Activated CD8-positive, alpha-beta T cell treated with anti-CD3 and anti-CD28 coated beads for 36 hours (primary cell): ENCODE data around the gene STAP2. TPM values are rescaled to one million over a fixed set of nuclear protein-coding genes. Genes with fewer than 3 reads are reported as not detected.
"Not testable (repeated sequence)": the region's sequence is repeated elsewhere in the genome, so short reads cannot be mapped to it uniquely, and the experiment has no call there.

ENCODE experiments used
- ATAC-seq: fragments of 200-7000 bp; cut with Tn5 transposase; one replicate; pipeline ENCODE4 v1.10.0; 2021; ENCODE audit warnings: mild to moderate bottlenecking, moderate library complexity
- CTCF ChIA-PET: fragments of 350-600 bp; sonication (Branson Sonifier 250); formaldehyde crosslinking; loops from one replicate; lab custom pipeline; 2021; ENCODE audit warnings: antibody characterized with exemption; lab: Charles Lee
- POLR2A ChIA-PET: fragments of 350-600 bp; sonication (Branson Sonifier 250); formaldehyde crosslinking; loops from one replicate; lab custom pipeline; 2021; ENCODE audit warnings: antibody characterized with exemption; lab: Charles Lee
- DNase-seq: peaks from one replicate; pipeline ENCODE4 v3.0.0-alpha.2; 2020
- H3K27ac Mint-ChIP-seq: one replicate; pipeline ENCODE4 v1.8.0; 2021; ENCODE audit warnings: mild to moderate bottlenecking, mixed read lengths
- H3K27me3 Mint-ChIP-seq: one replicate; pipeline ENCODE4 v1.8.0; 2021; ENCODE audit warnings: mixed read lengths
- H3K36me3 Mint-ChIP-seq: one replicate; pipeline ENCODE4 v1.8.0; 2021; ENCODE audit warnings: low read depth, mixed read lengths
- H3K4me1 Mint-ChIP-seq: one replicate; pipeline ENCODE4 v1.8.0; 2021; ENCODE audit warnings: low read depth, mixed read lengths
- H3K4me3 Mint-ChIP-seq: one replicate; pipeline ENCODE4 v1.8.0; 2021; ENCODE audit warnings: mild to moderate bottlenecking, moderate library complexity, mixed read lengths
- H3K9me3 Mint-ChIP-seq: one replicate; pipeline ENCODE4 v1.8.0; 2021; ENCODE audit warnings: mixed read lengths
- CTCF ChIP-seq: fragments of 200-600 bp; IDR thresholded peaks from one replicate; pipeline ENCODE4 v1.8.0; 2022; ENCODE audit warnings: antibody characterized with exemption, mild to moderate bottlenecking
- intact Hi-C: fragments of 100-400 bp; cut with micrococcal nuclease; formaldehyde crosslinking; loops from one replicate; pipeline ENCODE4 v1.10.0; 2022
- total RNA-seq, 2 experiments: library from RNA; stranded (reverse); gene quantifications; one replicate each; pipeline ENCODE4 v1.2.3, GENCODE V29; 2021

Gene STAP2
- total RNA-seq, 2 experiments from 2014 or later, result 9.6 to 14.6 TPM

GRCh38 chr19:4294389-4294788, 44.2 kb downstream of the STAP2 start:
- Mint-ChIP-seq H3K36me3 (no peaks in the 10 kb centered on the region), H3K9me3 (no peaks in the 10 kb centered on the region), H3K4me3 (no peak overlapping the region), H3K27me3 (no peaks in the 10 kb centered on the region), H3K4me1 (peaks cover 13% of the 10 kb centered on the region), H3K27ac (no peak overlapping the region)
- CTCF ChIA-PET, result interaction anchor here (1.2 kb wide), 1 partner anchor 126 kb away, joined by 3 read pairs; no protein-coding TSS in a partner anchor
- intact Hi-C loops, result no loop called here
- POLR2A ChIA-PET, result interaction anchor here (1.3 kb wide), 1 partner anchor 18 kb away, joined by 4 read pairs; no protein-coding TSS in a partner anchor
- TF ChIP-seq CTCF, result no peak
- DNase-seq (no peak), ATAC-seq (no peak)

- no peak for TF ChIP-seq CTCF
- no peaks in the 10 kb centered on the region for H3K36me3 Mint-ChIP-seq
- ATAC-seq, result no peak
- intact Hi-C loops, result no loop called here
- H3K27ac Mint-ChIP-seq, result no peak overlapping the region
- DNase-seq, result no peak
- H3K4me1 Mint-ChIP-seq, result peaks cover 3% of the 10 kb centered on the region
- no peak overlapping the region for H3K4me3 Mint-ChIP-seq
- ChIA-PET CTCF (no interaction called here), POLR2A (interaction anchor here (1.1 kb wide), 1 partner anchor 25 kb away, joined by 4 read pairs; no protein-coding TSS in a partner anchor)
- no peaks in the 10 kb centered on the region for H3K9me3 Mint-ChIP-seq
- no peaks in the 10 kb centered on the region for H3K27me3 Mint-ChIP-seq
Observed at GRCh38 chr19:4292515-4292914, 46.1 kb downstream of the STAP2 start.

- CTCF ChIA-PET, result no interaction called here
- intact Hi-C loops, result no loop called here
- TF ChIP-seq CTCF, result no peak
- DNase-seq (no peak), ATAC-seq (no peak)
- Mint-ChIP-seq H3K4me3 (no peak overlapping the region), H3K27me3 (no peaks in the 10 kb centered on the region), H3K36me3 (no peaks in the 10 kb centered on the region), H3K27ac (no peak overlapping the region), H3K9me3 (no peaks in the 10 kb centered on the region), H3K4me1 (peaks cover 3% of the 10 kb centered on the region)
- POLR2A ChIA-PET, result interaction anchor here (1.1 kb wide), 1 partner anchor 24 kb away, joined by 4 read pairs; no protein-coding TSS in a partner anchor
Observed at GRCh38 chr19:4291184-4291732, 47.4 kb downstream of the STAP2 start.

- TF ChIP-seq CTCF, result no peak
- no peak overlapping the region for H3K4me3 Mint-ChIP-seq
- ATAC-seq (no peak), DNase-seq (no peak)
- ChIA-PET POLR2A (interaction anchor here (0.7 kb wide), 1 partner anchor 45 kb away, joined by 3 read pairs; no protein-coding TSS in a partner anchor), CTCF (no interaction called here)
- H3K36me3 Mint-ChIP-seq, result no peaks in the 10 kb centered on the region
- H3K4me1 Mint-ChIP-seq, result no peaks in the 10 kb centered on the region
- no peaks in the 10 kb centered on the region for H3K9me3 Mint-ChIP-seq
- H3K27me3 Mint-ChIP-seq, result no peaks in the 10 kb centered on the region
- H3K27ac Mint-ChIP-seq, result no peak overlapping the region
- intact Hi-C loops, result no loop called here
Observed at GRCh38 chr19:4288091-4288777, 50.4 kb downstream of the STAP2 start.

- H3K36me3 Mint-ChIP-seq, H3K27ac Mint-ChIP-seq, intact Hi-C loops, H3K4me1 Mint-ChIP-seq, POLR2A ChIA-PET, CTCF ChIA-PET, ATAC-seq, H3K9me3 Mint-ChIP-seq, H3K4me3 Mint-ChIP-seq, H3K27me3 Mint-ChIP-seq, DNase-seq: not testable (repeated sequence)
Observed at GRCh38 chr19:4286141-4286540, 52.5 kb downstream of the STAP2 start.
